ENCODE data around the gene SUPT4H1.
A peak's percentile ranks its signal among the peaks of the same experiment; 100 is the strongest.
"Not testable (repeated sequence)": the region's sequence is repeated elsewhere in the genome, so short reads cannot be mapped to it uniquely, and the experiment has no call there.

The SUPT4H1 gene

GRCh38 chr17:58362368-58363014, 10.5 kb upstream of the SUPT4H1 start:
- DNase-seq, result no peak

GRCh38 chr17:58360296-58361063, 8.5 kb upstream of the SUPT4H1 start:
- DNase-seq, result no peak

DNA sequence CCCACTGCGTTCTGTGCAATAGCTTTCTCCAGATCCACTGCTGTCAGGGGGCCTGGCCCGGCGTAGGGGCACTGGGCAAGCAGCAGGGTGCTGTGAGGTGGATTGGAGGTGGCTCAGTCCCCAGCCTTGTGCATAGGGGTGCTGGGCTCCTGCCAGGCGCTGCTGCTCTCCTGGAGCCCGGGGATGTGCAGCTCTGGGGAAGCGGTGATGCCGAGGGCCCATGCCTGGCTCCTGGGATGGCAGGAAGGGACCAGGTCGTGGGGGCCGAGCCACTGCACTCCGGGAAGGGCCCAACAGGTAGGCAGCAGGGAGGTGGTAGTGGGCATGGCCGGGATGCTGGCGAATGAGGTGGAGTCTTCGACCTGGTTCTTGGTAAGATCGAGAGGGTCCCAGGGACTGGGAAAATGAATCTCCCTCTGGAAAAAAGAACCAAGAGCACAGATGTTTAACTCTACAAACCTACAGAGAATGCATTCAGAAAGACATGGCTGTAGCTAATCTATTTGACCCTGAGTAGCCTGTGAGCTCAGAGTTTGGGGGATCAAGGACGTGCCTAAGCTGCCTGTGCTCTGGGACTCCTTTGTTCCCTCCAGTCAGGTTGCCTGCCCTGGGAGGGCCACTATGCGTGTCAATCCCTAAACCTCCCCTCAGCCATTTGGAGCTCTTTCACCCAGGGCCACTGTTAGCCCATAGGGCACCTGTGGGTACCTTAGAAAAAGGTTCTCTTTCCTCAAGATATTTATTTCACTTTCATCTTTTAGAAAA, 6.6 kb upstream of the SUPT4H1 start:
- DNase-seq, result no peak

DNA sequence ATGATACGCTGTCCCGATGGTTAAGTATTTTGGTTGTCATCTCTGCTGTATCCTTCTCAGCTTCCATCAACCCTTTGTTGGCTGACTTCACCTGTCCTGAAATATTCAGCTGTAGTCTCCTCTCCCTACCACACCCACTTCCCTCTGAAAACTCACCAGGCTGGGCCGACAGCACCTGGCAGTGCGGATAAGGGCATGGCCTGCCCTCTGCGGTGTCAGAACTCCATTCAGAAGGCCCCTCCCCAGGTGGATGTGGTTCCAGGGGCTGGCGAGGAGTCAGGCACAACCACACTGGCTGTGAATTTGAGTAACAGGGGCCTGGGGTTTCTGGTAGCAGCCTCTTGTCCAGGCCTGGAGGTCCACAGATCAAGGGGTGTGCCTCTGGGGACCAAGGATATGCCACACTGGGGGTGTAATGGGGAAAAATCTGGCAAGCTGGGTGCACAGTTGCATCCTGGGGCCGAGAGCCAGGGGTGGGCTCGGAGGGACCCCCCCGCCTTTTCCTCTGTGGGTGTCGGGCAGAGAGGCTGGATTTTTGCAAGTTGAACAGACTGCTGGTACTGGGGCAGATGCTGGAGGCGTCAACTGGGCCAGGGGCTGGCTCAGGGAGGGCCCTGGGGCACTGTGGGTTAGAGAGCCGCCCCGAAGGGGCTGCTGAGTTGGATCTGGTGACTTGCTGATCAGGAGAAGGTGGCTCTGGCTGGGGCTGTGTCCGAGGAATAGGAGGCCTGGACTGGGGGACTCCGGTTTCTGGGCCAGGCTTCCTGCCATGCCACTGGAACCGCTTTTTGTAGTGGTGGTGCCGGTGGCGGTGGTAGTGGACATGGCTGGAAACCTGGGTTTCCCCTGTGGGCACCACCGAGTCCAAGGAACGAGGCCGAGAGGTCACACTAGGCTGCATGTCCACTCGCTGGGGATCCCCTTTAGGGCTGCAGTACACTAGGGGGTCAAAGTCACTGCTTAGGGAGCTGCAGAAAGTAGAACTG, 5.6 kb upstream of the SUPT4H1 start:
- no peak for DNase-seq

- no peak for DNase-seq
Observed at GRCh38 chr17:58356231-58356630, 4.2 kb upstream of the SUPT4H1 start.

DNA sequence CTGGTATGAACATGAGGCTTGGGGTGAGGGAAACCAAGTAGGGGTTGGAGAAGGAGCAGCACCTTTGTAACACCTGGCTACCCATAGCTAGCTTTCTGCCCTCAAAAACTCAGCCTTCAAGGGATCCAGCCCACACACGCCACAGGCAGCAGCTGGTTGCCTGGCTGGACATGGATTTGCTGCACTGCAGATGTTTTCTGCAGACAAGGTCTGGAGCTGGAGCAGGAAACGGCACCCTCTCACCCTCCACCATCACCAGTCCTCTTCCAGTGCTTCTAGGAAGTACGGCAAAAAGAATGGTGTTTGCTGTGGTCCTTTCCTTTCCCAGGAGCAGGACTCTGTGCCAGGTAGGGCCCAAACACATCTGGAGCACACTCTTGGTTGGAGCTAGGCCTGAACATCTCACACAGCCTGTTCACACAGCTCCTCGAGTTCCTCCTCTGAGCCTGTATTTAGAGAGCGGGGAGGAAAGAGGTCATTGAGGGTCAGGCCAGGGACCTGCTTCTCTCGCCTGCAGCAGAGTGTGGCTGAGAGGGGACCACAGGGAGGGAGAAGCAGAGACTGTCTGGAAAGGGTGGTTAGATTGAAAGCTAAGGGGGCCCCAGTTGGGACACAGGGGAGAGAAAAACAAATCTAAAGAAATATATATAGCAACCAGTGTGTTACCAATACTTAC, 2.7 kb upstream of the SUPT4H1 start:
- no peak for DNase-seq

DNA sequence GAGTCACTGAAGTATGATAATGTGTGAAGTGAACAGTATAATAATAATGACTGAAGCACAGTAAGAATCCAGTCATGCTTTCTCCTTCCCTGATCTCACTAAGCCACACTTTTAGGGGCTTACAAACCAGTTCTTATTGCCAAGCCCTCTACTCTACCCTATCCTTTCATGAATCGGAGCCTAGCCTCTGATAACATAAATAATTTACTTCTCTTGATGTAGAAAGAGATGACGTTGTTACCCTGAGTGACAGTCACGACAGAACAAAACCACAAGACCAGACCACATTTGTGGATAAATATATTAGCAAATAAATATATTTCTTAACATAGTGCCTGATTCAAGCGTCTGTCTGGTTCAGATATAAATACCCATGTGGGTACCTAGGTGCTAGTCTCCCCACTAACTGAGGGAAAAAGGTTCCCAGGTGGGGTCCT, 1.4 kb upstream of the SUPT4H1 start:
- DNase-seq, result no peak

DNA sequence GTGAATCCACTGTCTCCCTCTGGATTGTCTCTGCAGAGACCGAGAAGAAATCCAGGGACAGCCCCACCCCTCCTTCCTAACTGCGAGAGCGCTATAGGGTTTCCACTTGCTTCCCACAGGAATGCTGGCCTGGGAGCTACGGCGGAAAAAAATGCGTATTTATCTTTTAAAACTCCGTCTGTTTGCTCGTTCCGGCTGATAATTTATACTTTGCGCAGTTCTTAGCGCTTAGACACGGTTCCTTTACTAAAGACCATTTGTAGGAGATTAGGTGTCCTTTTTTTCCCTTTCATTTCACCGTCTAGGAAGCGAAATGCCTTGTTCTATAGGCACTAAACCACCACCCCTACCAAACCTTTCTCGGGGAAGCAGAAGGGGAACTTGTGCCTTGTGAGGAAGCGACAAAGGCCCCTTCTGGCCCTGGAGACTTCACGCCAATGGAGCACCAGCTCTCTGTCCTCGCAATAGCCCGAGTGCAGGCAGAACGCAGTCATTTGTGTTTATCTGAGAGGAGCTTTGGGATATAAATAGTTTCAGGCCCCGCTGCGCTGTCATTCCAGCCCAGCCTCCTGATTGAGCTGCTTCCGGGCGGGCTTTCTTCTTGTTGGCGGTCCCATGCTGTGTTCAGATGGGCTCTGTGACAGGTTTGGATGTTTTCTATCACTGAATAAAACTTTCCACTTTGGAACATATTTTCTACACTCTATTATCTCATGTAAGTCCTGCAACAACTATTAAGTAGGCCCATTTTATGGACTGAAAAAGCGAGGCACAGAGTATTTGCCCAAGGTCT, 791 bp upstream of the SUPT4H1 start:
- DNase-seq, result no peak

DNA sequence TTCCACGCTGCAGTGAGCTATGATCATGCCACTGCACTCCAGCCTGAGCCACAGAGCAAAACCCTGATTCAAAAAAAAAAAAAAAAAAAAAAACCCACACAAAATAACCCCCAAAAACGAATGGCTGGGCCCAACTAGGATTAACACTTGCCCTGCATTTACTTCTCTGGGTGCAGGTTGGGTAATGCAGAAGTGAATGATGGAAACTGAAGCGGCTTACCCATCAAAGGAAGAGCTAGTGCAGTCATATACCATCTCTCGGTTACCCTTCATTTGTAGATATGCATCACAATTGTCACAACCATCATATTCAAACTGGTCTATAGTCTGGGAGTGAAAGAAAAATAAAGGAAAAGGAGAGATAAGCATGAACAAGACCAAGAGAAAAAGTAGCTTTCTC, 819 bp downstream of the SUPT4H1 start:
- no peak for DNase-seq

DNA sequence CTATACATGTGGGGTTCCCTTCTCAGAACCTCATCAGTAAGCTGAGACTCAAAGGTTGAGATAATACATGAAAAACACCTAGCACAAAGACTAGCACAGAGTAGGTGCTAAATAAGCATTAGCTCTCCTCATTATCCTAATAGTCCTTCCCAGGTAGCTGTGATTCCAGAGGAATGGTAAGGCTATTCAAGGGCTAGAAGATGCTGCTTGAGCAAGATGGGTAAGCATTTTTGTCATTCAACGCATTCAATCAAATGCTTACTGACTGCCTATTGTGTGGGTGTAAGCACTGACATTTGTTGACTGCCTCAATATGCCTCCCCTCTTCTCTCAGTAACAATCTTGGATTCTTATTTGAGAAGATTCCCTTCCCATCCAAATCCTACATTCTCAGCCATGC, 4.0 kb downstream of the SUPT4H1 start:
- DNase-seq, result no peak

DNA sequence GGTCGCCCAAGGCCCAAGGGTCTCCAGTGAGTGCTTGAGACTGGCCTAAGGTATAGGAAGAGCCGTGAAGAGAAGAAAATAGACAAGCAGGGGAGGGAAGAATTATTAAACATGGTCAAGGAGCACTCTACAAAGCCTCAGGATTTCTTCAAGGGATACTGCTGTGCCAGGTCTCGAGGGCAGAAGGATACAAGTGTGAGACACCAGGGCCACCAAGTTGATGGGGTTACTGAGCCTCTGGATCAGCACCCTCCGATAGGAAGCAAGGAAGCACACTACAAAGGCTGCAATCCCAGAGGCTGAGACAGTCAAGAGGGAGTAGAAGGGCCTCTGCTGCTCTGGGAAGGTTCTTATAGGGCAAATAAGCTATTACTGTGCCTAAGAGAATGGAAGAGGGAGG, 6.5 kb downstream of the SUPT4H1 start:
- no peak for DNase-seq

DNA sequence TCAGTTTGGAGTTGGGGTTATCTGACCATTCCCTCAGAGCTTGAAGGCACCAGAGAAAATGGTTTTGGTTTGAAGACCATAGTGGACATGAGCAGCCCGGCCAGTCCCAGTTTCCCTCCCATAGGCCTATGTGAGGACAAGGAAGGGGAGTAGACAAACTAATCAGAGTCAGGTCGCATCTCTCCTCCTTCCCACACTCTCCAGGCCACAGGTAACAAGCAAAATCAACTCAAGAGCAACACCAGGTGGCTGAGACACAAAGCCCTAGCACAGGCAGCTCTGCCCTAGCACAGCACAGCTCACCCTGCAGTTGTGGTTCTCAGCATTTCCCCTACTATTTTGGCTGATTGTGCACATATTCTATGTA, 7.2 kb downstream of the SUPT4H1 start:
- DNase-seq, result peak; percentile 72

DNA sequence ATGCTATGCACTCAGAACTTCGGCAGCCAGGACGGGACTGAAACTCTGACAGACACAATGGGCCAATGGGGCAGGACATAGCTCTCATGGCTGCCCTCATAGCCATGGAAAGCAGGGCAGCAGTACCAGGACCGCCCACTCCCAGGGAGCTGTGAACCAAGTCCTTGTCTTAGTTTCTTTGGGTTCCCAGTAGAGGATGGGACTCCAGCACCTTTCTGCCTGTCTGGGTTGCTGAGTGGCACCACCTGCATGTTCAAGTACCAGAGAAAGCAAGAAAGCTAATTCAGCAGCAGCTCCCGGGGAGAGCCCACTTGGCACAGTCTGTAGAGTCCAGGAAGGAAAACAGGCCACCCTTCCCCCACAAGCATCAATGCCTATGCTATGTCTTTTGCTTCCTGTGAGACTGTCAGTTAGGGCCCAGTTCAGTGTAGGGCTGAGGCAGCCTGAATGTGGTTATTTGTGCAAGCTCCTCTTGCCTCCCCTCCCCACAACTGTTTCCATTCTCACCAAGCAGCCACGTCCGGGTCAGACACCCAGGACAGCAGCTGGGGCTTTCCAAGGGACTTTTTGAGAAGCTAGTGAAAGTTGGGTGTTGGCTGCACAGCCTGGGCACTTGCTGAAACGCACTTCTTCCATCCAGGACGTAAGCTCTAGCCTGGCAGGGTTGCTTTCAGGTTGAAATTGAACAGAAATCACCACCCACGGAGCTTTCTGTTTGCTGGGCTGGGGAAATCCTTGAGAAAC, 7.8 kb downstream of the SUPT4H1 start:
- DNase-seq, result peak; percentile 85

DNA sequence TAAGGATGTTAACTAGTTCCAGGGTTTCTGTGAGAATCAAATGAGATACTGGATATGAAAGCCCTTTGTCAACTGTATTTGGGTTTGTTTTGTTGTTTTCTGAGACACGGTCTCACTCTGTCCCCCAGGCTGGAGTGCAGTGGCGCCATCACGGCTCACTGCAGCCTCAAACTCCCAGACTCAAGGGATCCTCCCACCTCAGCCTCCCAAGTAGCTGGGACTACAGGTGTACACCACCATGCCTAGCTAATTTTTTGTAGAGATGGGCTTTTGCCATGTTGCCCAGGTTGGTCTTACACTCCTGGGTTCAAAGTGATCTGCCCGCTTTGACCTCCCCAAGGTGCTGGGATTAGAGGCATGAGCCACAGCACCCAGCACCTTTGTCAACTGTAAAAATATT, 8.9 kb downstream of the SUPT4H1 start:
- DNase-seq, result no peak

DNA sequence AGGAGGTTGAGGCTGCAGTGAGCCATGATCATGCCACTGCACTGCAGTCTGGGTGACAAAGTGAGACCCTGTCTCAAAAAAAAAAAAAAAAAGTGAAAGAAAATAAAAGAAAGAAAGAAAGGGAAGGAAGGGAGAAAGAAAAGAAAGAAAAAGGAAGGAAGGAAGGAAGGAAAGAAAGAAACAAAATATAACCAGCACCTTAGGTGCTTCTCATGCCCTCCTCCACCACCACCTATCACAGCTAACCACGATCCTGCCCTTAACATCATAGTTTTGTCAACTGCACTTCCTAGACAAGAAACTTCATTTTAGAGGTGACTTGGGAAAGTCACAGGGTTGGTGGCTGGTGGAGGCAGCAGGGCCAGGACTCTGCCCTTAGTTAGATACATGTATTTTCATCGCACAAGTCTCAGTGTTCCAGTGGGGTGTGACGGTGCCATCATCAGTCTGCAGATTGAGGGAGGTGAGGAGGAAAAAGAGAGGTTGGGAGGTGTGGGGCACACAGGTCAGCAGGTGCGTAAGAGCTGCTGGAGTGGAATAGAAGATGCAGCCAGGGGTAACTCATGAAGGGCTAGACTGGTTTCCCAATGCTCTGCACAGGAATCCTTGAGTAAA, 10.0 kb downstream of the SUPT4H1 start:
- DNase-seq, result no peak

- DNase-seq, result not testable (repeated sequence)
Observed at GRCh38 chr17:58341136-58341860, 10.7 kb downstream of the SUPT4H1 start.

DNA sequence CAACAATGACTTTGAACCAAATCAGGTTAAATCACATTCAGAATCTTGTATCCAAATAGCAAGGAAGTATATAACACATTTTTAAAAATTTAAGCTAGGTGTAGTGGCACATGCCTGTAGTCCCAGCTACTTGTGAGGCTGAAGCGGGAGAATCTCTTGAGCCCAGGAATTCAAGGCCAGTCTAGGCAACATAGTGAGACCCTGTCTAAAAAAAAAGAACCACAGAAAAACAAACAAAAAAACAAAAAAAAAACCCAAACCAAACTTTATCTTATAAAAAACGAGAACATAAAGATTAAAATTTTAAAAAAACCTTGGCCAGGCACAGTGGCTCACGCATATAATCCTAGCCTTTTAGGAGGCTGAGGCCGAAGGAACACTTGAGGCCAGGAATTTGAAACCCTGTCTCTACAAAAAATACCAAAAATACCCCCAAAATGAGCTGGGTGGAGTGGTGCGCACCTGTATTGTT, 11.6 kb downstream of the SUPT4H1 start:
- DNase-seq, result no peak

DNA sequence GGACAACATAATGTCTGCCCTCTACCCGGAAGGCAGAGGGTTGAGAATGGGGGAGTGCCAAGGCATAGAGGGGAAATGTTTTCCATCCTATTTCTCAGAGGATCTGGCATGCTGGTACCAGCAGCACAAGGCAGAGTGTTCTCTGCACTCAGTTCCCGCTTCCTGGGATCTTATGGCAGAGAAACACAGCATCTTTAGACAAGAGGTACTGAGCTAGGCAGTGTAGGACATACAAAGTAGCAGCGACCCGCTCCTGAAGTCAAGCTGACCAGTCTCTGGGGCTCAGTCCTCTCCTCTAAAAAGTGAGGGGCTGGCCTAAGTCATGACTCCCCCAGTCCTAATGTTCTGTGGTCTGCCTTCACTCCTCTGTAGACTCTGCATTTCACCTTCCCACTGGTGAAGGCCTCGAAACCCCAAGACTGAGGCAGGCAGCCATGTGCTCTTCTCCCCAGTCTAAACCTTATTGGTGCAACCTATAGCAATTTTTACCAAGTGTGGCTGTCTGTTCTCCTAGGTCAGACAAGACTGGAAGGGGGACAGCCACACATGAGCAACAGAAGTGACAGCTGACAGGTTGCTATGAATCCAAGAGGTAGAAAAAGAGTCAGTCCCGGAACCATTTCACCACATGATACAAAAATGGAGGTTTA, 12.1 kb downstream of the SUPT4H1 start:
- no peak for DNase-seq

Data from activated naive CD4-positive, alpha-beta T cell treated with anti-CD3 and anti-CD28 coated beads, Interleukin-2, amount 50 U/mL, for 16 hours (primary cell).